Measurements from ENCODE around the gene WFDC10A.
"Not testable (repeated sequence)": the region's sequence is repeated elsewhere in the genome, so short reads cannot be mapped to it uniquely, and the experiment has no call there.

The WFDC10A gene

DNA sequence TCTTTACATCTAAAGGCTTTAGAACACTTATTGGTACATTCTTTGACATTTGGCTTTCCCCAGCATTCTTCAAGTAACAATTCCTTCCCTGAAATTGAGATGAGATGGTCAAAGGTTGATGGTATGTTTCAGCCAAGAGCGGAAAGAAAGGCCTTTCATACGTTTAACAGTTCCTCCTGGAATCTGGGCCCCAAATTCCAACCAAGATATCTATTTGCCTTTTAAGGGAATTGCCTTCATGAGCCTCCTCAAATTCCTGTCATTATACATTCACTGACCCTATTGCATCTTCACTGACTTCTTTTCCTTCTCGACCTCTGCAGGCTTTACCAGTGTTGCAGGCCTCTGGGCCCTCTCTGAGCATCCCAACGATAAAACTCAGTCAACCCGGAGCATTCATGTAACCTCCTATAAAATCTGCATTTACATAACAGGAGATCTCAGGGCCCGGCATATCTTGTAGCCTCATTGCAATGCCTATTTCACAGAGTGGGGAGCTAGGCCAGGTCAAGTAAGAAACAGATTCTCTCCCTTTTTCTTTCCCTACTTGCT, 19.8 kb downstream of the WFDC10A start:
- no peak for DNase-seq

DNA sequence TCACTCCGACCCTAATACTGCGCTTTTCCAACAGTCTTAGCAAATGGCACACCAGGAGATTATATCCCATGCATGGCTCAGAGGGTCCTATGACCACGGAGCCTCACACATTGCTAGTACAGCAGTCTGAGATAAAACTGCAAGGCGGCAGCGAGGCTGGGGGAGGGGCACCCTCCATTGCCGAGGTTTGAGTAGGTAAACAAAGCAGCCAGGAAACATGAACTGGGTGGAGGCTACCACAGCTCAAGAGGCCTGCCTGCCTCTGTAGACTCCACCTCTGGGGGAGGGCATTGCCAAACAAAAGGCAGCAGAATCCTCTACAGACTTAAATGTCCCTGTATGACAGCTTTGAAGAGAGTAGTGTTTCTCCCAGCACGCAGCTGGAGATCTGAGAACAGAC, 22.2 kb downstream of the WFDC10A start:
- not testable (repeated sequence) for DNase-seq

DNA sequence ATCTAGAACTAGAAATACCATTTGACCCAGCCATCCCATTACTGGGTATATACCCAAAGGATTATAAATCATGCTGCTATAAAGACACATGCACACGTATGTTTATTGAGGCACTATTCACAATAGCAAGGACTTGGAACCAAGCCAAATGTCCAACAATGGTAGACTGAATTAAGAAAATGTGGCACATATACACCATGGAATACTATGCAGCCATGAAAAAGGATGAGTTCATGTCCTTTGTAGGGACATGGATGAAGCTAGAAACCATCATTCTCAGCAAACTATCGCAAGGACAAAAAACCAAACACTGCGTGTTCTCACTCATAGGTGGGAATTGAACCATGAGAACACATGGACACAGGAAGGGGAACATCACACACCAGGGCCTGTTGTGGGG, 27.5 kb downstream of the WFDC10A start:
- DNase-seq: not testable (repeated sequence)

DNA sequence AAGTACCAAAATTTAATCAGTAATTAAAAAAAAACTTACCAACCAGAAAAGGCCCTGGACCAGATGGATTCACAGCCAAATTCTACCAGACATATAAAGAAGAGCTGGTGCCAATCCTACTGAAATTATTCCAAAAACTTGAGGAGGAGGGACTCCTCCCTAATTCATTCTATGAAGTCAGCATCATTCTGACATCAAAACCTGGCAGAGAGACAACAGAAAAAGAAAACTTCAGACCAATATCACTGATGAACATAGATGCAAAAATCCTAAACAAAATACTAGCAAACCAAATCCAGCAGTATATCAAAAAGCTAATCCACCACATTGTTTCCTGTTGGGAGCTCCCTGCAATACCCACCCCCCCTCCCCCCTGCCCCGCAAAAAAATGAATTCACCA, 40.6 kb downstream of the WFDC10A start, which contains the start of gene WFDC11:
TSS of gene WFDC11 (minus strand) at position 101 of the 400 bp plus-strand sequence. CDS start 19,639 bp downstream, outside the sequence.
- DNase-seq: no peak

DNA sequence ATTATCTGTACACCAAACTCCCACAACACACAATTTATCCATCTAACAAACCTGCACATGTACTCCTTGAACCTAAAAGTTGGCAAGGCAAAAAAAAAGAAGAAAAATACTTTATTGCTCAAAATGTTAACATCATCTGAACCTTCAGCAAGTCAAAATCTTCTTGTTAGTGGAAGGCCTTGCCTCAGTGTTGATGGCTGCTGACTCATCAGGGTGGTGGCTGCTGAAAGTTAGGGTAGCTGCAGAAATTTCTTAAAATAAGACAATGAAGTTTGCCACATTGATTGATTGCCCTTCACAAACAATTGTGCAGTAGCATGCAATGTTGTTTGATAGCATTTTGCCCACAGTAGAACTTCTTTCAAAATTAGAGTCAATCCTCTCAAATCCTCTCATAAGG, 43.2 kb downstream of the WFDC10A start:
- no peak for DNase-seq

DNA sequence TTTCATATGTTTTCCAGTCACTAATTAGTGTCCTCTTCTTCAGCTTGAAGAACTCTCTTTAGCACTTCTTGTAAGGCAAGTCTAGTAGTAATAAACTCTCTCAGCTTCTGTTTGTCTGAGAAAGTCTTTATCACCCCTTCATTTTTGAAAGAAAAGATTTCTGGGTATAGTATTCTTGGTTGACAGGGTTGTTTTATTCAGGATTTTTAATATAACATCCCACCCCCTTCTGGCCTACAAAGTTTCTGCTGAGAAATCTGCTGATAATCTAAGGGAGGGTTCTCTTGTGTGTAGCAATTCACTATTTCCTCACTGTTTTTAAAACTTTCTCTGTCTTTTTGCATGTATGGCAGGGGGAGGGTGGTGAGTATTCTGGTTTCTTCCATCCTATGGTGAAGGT, 50.1 kb downstream of the WFDC10A start:
- DNase-seq: no peak
